ENCODE results near the gene OLR1. TPM values are rescaled to one million over a fixed set of nuclear protein-coding genes. Genes with fewer than 3 reads are reported as not detected.

Gene OLR1
- total and polyA plus RNA-seq, 2 donors (not counting 1 experiment from before 2014, with no cell fraction given) = not detected

GRCh38 chr12:10119066-10119465 lies 52.9 kb downstream of the OLR1 start:
- CTCF ChIA-PET = interaction anchor here (0.5 to 0.6 kb wide), 3 partner anchors 16 to 1920 kb away, joined by 3 to 4 read pairs (median 3); no protein-coding TSS in a partner anchor
- POLR2A ChIA-PET = no interaction called here
- H3K27me3 Mint-ChIP-seq = peaks cover 16% of the 10 kb centered on the region
- H2AFZ ChIP-seq (ENCODE audit: insufficient read depth, low read depth, low read length, poor library complexity, severe bottlenecking) = no peak overlapping the region
- peaks cover 4% of the 10 kb centered on the region for H3K9me3 Mint-ChIP-seq (ENCODE audit: insufficient read depth)
- intact Hi-C loops (cut with micrococcal nuclease) = no loop called here
- H3K4me1 ChIP-seq (ENCODE audit: control insufficient read depth in 2 of 2, insufficient read depth in 2 of 2, low read length in 2 of 2) = no peaks in the 10 kb centered on the region
- H3K9me3 ChIP-seq (ENCODE audit: control extremely low read depth in 1 of 3, control insufficient read depth in 2 of 3, insufficient read depth in 1 of 3, low read length in 2 of 3) = peaks cover 0 to 5% (median 0%) of the 10 kb centered on the region in 3 donors
- no peak for DNase-seq
- no peaks in the 10 kb centered on the region for H3K36me3 ChIP-seq (replicated peaks in 1 of 2; ENCODE audit: control extremely low read depth in 1 of 2, control insufficient read depth in 1 of 2, extremely low read depth in 1 of 2, insufficient read depth in 2 of 2, low read length in 1 of 2)
- ATAC-seq (ENCODE audit: low read depth) = no peak
- TF ChIP-seq, protein P1, sequence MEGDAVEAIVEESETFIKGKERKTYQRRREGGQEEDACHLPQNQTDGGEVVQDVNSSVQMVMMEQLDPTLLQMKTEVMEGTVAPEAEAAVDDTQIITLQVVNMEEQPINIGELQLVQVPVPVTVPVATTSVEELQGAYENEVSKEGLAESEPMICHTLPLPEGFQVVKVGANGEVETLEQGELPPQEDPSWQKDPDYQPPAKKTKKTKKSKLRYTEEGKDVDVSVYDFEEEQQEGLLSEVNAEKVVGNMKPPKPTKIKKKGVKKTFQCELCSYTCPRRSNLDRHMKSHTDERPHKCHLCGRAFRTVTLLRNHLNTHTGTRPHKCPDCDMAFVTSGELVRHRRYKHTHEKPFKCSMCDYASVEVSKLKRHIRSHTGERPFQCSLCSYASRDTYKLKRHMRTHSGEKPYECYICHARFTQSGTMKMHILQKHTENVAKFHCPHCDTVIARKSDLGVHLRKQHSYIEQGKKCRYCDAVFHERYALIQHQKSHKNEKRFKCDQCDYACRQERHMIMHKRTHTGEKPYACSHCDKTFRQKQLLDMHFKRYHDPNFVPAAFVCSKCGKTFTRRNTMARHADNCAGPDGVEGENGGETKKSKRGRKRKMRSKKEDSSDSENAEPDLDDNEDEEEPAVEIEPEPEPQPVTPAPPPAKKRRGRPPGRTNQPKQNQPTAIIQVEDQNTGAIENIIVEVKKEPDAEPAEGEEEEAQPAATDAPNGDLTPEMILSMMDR (IDR thresholded peaks at IDR 0.05) = no peak
- TF ChIP-seq EZH2 (IDR thresholded peaks at IDR 0.05; ENCODE audit: borderline replicate concordance, insufficient read depth, low read depth, low read length, poor library complexity, severe bottlenecking) = no peak
- no peak overlapping the region for H3K9ac ChIP-seq (ENCODE audit: low read length)
- no peaks in the 10 kb centered on the region for H3K79me2 ChIP-seq (ENCODE audit: control insufficient read depth, insufficient read depth, low read length)
- H4K20me1 ChIP-seq (ENCODE audit: control insufficient read depth, insufficient read depth, low read length, poor library complexity, severe bottlenecking) = no peaks in the 10 kb centered on the region
- H3K27ac ChIP-seq (ENCODE audit: low read length in 2 of 2) = no peak overlapping the region
- no peak overlapping the region for H3K27ac Mint-ChIP-seq
- no peak overlapping the region for H3K4me3 ChIP-seq (ENCODE audit: control extremely low read depth in 1 of 5, extremely low read depth in 1 of 5, insufficient read depth in 1 of 5, low read depth in 2 of 5, low read length in 4 of 5)
- H3K4me2 ChIP-seq (replicated peaks; ENCODE audit: low read depth, low read length, poor library complexity, severe bottlenecking) = no peak overlapping the region
- H3K27me3 ChIP-seq (replicated peaks in 1 of 4; ENCODE audit: control extremely low read depth in 1 of 4, control insufficient read depth in 3 of 4, insufficient read depth in 4 of 4, low read length in 3 of 4) = peaks cover 0 to 6% (median 0%) of the 10 kb centered on the region in 4 experiments
- H3K4me1 Mint-ChIP-seq = peaks cover 2% of the 10 kb centered on the region
- H3K4me3 Mint-ChIP-seq = no peak overlapping the region
- 80% methylated on average over 1 of the region's 3 CpGs for WGBS (ENCODE audit: insufficient coverage)

GRCh38 chr12:10115890-10116289 lies 56.0 kb downstream of the OLR1 start:
- WGBS (ENCODE audit: insufficient coverage) = 94% methylated on average over 6 of the region's 7 CpGs
- ChIA-PET CTCF (no interaction called here), POLR2A (no interaction called here)
- no peaks in the 10 kb centered on the region for H3K36me3 ChIP-seq (replicated peaks in 1 of 2; ENCODE audit: control extremely low read depth in 1 of 2, control insufficient read depth in 1 of 2, extremely low read depth in 1 of 2, insufficient read depth in 2 of 2, low read length in 1 of 2)
- TF ChIP-seq EZH2 (IDR thresholded peaks at IDR 0.05; ENCODE audit: borderline replicate concordance, insufficient read depth, low read depth, low read length, poor library complexity, severe bottlenecking) = no peak
- TF ChIP-seq, protein P1 (IDR thresholded peaks at IDR 0.05) = no peak
- peaks cover 0 to 3% (median 0%) of the 10 kb centered on the region in 4 experiments for H3K27me3 ChIP-seq (replicated peaks in 1 of 4; ENCODE audit: control extremely low read depth in 1 of 4, control insufficient read depth in 3 of 4, insufficient read depth in 4 of 4, low read length in 3 of 4)
- H3K27me3 Mint-ChIP-seq = peaks cover 15% of the 10 kb centered on the region
- no peak overlapping the region for H3K27ac ChIP-seq (ENCODE audit: low read length in 2 of 2)
- no peaks in the 10 kb centered on the region for H3K79me2 ChIP-seq (ENCODE audit: control insufficient read depth, insufficient read depth, low read length)
- no peaks in the 10 kb centered on the region for H3K4me1 ChIP-seq (ENCODE audit: control insufficient read depth in 2 of 2, insufficient read depth in 2 of 2, low read length in 2 of 2)
- intact Hi-C loops (cut with micrococcal nuclease) = no loop called here
- H2AFZ ChIP-seq (ENCODE audit: insufficient read depth, low read depth, low read length, poor library complexity, severe bottlenecking) = no peak overlapping the region
- H3K4me3 ChIP-seq (ENCODE audit: control extremely low read depth in 1 of 5, extremely low read depth in 1 of 5, insufficient read depth in 1 of 5, low read depth in 2 of 5, low read length in 4 of 5) = no peak overlapping the region
- DNase-seq (no peak), ATAC-seq (ENCODE audit: low read depth) (no peak)
- no peak overlapping the region for H3K9ac ChIP-seq (ENCODE audit: low read length)
- no peaks in the 10 kb centered on the region for H4K20me1 ChIP-seq (ENCODE audit: control insufficient read depth, insufficient read depth, low read length, poor library complexity, severe bottlenecking)
- no peak overlapping the region for H3K27ac Mint-ChIP-seq
- peaks cover 4% of the 10 kb centered on the region for H3K9me3 Mint-ChIP-seq (ENCODE audit: insufficient read depth)
- peaks cover 0 to 13% (median 0%) of the 10 kb centered on the region in 3 donors for H3K9me3 ChIP-seq (ENCODE audit: control extremely low read depth in 1 of 3, control insufficient read depth in 2 of 3, insufficient read depth in 1 of 3, low read length in 2 of 3)
- H3K4me3 Mint-ChIP-seq = no peak overlapping the region
- H3K4me2 ChIP-seq (replicated peaks; ENCODE audit: low read depth, low read length, poor library complexity, severe bottlenecking) = no peak overlapping the region
- H3K4me1 Mint-ChIP-seq = no peaks in the 10 kb centered on the region
